ENCODE data around the gene ENO2.
"Not testable (repeated sequence)": the region's sequence is repeated elsewhere in the genome, so short reads cannot be mapped to it uniquely, and the experiment has no call there.

Gene ENO2

DNA sequence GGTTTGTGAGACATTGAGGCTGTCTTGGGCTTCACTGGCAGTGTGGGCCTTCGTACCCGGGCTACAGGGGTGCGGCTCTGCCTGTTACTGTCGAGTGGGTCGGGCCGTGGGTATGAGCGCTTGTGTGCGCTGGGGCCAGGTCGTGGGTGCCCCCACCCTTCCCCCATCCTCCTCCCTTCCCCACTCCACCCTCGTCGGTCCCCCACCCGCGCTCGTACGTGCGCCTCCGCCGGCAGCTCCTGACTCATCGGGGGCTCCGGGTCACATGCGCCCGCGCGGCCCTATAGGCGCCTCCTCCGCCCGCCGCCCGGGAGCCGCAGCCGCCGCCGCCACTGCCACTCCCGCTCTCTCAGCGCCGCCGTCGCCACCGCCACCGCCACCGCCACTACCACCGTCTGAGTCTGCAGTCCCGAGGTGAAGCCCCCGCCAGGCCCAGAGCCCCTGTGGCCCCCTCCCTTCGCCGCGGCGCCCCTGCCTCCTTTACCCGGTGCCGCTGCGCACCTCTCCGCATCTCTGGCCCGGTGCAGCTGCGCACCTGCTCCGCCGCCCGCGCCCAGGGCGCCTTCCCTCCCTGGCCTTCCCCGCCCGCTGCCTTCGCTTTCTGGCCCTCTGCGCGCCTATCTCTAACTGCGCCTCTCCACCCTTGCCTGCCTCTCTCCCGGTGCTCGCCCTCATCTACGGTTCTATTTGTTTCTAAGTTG is at the start of gene ENO2:
ENO2 (plus strand) TSS at position 335 of the 701 bp plus-strand sequence. CDS start 1,253 bp downstream, outside the sequence.
- DNase-seq, result peak; percentile 24 to 31

DNA sequence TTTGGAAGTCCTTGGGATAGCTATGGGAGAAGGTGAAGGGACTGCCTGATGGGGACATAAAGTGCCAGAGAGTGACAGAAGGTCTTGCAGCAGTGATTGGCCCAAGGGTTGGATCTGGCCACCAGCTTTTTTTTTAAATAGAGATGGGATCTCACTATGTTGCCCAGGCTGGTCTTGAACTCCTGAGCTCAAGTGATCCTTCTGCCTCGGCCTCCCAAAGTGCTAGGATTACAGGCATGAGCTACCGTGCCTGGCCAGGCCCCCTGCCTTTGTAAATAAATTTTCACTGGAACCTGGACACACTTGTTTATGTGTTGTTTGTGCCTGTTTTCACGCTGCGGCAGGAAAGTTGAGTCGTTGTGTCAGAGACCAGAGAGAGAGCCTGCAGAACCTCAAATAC is 49.1 kb upstream of the ENO2 start:
- DNase-seq, result not testable (repeated sequence)

DNA sequence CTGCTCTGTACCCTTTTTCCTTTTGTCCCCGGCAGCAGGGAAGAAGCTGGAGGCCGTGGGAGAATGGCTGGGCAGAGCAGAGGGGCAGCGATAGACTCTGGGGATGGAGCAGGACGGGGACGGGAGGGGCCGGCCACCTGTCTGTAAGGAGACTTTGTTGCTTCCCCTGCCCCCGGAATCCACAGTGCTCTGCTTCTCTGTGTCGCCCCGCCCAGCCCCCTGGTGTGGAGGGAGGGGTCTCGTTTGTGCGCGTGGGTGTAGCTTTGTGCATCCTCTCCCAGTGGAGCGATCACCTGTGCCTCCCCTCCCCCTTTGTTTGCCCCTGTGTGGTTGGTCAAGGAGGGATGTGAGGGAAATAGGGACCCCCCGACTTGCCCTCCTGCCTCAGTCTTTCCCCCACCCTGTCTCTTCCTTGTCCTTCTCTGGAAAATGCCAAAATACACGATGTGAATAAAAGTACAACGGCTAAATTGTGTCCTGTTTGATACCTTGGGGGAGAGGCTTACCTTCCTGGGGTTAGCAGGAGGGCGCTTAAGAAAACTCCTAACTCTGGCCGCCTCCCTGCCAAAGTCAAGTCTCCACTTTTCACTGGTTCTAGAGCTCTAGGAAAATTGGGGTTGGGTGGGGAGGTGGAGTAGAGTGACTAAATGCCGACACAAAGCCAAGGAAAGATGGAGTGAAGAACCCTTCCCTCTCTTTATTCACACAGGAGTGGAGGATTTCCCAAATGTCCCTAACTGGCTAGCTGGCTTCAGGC is 48.0 kb upstream of the ENO2 start:
- no peak for DNase-seq

DNA sequence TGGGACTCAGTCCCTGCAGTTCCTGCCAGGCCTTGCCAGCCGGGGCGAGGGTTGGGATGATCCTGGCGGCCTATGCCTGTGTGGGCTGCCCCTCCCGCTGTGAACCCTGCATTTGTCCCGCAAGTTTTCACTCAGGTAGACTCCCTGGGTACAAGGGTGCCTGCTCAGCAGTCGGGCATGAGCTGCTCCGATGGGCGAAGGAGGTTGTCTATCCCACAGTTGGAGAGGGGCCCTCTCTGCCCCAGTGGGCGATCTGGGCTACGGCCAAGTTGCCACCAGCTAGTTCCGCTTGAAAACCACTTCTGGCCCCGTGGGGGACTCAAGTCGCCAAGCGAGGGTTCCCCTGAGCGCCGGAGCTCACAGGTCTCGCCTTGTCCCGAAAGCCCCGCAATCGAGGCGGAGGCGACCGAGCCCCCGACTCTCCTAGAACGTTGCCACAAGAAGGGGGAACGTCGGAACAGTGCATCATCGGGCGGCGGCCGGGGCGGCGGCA is 47.4 kb upstream of the ENO2 start:
- DNase-seq, result no peak

DNA sequence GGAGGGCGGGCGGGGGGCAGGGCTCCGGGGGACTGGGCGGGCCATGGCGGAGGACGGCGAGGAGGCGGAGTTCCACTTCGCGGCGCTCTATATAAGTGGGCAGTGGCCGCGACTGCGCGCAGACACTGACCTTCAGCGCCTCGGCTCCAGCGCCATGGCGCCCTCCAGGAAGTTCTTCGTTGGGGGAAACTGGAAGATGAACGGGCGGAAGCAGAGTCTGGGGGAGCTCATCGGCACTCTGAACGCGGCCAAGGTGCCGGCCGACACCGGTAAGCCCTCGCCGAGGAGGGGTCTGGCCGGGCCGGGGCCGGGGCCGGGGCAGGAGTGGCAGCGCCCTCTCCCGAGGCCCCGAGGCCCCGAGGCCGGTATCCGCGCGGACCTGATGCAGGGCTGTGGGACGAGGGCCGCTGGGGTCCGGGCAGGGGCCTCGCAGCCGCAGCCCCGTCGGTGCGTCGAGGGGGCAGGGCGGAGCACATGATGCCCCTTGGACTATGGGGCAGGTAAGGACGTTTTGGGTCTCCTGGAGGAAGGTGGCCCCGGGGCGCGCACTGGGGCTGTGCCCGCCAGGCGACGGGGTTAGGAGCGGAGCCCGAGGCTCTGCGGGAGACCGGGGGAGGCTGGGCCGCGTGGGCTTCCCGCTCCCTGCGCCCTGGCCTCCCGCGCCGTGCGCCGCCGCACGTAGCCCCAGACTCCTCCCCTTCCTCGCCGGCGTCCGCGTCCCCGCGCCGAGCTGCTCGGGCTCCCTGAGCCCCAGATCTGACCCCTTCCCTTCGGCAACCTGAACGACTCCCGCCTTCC is 46.8 kb upstream of the ENO2 start, which contains the start of gene TPI1:
TPI1 (plus strand) TSS at position 119 of the 798 bp plus-strand sequence; CDS start at position 155, 36 bp downstream.
- DNase-seq, result peak; percentile 41 to 63

DNA sequence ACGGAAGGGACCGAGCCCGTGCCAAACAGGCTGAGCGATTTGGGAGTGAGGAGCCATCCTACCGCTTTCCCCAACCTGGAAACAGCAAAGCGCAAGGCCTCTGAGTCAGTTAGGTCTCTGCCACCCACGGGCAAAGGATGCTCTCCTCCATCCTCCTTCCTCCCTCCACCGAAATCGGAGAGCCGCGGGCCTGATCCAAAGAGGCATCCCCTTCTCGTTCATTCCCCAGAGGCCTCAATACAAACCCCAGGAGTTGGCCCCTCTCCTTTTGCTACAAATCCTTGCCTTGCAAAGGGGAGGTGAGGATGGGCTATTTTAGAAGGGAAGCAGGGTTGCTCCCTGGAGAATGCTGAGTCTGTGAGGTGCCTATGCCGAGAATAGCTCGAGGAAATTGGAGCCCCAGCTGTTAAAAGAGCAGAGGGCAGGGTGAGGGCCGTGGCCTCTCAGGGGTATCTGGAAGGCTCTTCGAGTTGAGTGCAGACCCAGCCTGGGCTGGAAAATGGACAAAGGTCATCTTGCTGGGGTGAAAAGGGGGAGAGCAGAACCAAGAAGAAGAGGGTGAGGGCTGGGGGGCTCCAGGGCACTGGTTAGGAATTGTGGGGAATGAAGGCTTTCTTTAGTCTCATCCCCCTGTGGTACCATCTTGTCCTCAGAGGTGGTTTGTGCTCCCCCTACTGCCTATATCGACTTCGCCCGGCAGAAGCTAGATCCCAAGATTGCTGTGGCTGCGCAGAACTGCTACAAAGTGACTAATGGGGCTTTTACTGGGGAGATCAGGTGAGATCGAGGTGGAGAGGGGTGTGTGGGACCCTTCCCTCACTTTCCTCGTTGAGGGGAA is 46.0 kb upstream of the ENO2 start:
- DNase-seq, result no peak

DNA sequence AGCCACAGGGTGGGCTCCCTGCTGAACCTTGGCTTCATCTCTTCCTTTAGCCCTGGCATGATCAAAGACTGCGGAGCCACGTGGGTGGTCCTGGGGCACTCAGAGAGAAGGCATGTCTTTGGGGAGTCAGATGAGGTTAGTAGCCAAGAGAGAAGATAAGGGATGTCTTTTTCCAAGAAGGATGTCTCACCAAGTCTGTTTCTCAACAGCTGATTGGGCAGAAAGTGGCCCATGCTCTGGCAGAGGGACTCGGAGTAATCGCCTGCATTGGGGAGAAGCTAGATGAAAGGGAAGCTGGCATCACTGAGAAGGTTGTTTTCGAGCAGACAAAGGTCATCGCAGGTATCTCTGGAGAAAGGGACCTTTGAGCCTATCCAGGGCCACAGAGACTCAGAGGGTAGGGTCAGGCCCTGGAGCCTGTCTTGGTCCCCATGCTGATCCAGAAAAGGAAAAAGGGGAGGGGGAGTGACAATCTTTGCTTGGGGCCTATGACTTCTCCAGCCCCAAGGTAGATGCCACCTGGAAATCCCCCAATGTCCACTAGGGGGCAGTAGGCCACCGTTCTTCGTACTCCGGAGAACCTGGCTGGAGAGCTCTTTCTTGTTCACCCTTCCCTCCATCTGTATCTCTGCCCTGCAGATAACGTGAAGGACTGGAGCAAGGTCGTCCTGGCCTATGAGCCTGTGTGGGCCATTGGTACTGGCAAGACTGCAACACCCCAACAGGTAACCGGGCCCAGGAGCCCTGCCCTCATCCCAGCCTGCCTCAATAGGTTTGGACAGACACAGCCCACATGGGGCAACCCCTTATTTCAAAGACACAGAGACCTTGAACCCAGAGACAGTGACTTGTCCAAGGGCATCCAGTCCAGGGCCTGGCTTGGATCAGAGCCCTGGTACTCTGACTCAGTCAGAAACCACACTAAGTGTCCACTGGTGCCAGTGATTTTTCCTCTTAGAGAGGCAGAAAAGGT is 45.0 kb upstream of the ENO2 start:
- peak; percentile 46 to 64 for DNase-seq

DNA sequence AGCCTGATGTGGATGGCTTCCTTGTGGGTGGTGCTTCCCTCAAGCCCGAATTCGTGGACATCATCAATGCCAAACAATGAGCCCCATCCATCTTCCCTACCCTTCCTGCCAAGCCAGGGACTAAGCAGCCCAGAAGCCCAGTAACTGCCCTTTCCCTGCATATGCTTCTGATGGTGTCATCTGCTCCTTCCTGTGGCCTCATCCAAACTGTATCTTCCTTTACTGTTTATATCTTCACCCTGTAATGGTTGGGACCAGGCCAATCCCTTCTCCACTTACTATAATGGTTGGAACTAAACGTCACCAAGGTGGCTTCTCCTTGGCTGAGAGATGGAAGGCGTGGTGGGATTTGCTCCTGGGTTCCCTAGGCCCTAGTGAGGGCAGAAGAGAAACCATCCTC is 44.1 kb upstream of the ENO2 start:
- not testable (repeated sequence) for DNase-seq

DNA sequence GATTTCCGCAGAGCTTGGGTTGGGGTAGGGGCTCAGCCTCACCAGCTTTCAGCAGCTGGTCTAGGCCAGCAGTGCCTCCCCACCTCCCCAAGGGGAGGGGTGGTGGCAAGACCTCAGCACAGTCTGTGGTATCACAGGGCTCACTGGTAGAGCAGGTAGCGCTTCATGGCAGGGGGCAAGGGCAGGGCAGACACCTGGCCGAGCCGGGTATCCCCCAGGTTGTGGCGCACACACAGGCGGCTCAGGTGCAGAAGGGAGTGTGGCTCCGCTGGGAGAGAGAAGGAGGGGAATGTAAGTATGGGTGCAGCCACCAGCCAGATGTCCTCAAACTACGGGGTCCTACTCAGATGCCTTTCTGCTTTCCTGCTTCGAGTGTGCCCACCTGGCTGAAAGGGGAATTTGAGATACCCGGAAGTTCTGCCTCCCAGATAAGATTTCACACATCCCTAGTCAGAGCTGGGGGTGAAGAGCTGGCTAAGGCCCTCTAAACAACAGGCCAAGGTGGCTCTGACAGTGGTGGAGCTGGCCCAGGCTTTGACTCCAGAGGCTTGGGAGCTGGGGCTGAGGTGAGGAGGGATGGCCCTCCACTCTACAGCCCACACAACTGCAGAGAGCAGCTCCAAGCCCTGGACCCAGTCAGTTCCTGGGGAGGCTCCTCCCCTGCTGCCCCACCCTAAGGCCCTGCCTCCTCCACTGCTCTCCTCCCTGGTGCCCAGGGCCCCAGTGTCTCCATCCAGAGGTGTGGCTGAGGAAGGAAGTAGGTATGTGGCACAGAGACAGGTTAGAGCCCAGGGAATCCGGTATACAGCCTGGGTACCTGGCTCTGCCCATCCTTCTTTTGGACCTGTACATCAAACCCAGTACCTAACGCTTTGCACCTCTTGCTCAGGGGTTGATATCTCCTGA is 43.1 kb upstream of the ENO2 start:
- DNase-seq, result no peak

DNA sequence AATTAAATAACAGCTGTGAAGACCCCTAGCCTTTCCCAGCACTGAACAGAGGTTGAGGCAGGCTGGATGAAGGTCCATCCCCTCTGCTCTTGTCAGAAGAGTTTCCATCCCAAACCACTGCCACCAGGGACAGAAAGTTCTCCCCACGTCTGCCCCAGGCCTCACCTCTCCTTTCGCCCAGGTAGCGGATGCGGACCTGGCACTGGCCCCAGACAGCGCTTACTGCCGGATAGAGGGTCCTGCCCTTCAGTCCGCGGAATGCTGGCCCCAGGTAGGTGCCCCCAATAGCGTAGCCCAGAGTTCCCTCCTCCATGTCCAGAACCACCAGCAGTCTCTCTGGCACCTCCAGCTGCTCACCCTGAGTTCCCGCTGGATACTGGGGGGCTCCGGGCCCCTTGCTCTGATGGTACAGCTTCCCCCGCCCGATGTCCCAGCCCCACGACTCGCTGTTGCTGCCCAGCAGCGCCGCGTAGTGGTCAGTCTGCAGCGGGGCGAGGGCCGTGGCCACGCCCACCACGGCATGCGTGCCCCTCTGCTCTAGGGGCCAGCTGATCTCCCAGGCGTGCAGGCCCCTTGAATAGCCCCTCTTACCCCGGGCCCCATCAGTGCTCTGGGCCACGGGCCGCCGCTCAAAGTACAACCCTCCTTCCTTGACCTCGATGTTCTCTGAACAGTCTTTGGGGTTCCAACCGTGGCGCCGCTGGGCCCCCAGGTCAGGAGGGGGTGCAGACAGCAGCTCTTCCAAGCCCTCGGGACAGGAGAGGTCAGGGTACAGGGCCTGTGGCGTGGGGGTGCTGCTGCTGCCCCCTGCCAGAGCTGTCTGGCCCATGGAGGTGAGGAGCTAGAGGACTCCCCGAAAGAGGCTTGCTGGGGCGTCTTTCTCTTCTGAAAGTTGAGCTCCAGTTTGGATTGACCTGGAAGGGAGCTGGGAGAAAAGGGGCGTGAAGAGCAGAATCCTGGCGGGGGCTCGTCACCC is 42.0 kb upstream of the ENO2 start:
- DNase-seq, result peak; percentile 31 to 59

DNA sequence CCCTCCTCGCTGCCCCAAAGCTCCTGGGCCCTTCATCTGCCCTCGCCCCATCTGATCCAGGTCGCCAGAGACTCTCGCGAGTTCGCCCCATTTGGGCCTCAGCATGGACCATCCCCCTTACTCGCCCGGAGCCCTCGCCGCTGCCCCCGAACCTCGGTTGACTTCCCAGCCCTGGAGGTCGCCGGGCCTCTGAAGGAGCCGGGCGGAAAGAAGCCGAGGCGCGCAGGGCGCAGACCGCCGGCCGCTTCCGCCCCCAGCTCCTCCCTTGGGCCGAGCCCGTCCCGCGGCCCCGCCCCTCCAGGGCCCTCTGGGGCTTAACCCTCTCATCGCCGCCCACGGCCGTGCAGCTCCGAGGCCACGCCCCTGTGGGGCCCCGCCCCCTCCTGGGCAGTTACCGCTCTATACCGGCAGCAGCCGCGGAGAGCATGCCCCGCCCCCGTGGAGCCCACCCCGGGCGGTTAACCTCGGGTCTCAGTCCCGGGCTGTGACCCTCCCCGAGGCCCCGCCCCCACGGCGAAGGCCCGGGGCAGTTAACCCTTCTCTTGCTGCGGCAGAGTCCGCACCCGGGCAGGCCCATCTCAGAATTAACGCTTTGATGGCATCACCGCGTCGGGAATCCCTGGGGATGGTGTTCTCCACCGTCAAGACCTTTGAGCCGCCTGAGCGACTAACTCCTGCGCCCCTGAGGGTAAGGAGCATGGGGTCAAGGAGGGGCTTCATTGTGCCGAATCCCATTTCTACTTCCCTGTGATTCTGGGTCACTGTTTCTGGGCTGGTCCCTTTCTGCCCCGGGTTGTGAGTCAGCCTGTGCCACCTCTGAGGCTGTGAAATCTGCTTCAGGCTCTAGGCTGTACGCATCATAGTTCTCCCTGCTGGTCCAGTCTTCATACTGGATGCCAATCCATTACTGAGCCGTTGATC is 41.0 kb upstream of the ENO2 start, which contains the start of gene SPSB2:
SPSB2 (minus strand) TSS at position 210 of the 921 bp plus-strand sequence. CDS start 402 bp downstream, outside the sequence.
- peak; percentile 94 to 96 for DNase-seq

DNA sequence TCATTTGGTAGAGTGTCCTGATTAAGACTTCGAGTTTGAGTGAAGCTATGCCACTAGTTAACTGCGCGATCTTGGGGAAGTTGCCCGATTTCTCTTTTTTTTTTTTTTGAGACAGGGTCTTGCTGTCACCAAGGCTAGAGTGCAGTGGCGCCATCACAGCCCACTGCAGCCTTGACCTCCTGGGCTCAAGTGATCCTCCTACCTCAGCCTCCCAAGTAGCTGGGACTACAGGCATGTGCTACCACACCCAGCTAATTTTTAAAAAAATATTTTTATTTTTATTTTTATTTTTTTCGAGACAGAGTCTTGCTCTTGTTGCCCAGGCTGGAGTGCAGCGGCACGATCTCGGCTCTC is 40.4 kb upstream of the ENO2 start:
- DNase-seq, result not testable (repeated sequence)

DNA sequence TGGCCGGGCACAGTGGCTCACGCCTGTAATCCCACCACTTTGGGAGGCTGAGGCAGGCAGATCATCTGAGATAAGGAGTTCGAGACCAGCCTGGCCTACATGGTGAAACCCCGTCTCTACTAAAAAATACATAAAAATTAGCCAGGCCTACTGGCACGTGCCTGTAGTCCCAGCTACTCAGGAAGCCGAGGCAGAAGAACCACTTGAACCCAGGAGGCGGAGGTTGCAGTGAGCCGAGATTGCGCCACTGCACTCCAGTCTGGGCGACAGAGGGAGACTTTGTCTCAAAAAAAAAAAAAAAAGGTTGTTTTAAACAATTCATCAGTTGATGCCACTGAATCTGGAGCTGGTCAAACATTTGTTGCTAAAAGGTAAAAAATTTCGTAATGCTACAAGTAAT is 34.6 kb upstream of the ENO2 start:
- DNase-seq, result not testable (repeated sequence)

DNA sequence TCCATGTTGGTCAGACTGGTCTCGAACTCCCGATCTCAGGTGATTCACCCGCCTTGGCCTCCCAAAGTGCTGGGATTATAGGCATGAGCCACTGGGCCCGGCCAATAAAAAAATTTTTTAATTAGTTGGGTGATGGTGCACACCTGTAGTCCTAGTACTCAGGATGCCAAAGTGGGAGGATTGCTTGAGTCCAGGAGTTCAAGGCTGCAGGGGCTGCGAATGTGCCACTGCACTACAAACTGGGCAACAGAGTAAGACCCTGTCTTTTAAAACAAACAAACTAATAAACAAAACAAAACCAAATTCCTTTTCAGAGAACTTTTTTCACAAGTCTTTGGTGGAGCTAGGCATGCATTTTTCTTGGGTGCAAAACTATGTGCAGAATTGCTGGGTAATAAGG is 31.1 kb upstream of the ENO2 start:
- no peak for DNase-seq

DNA sequence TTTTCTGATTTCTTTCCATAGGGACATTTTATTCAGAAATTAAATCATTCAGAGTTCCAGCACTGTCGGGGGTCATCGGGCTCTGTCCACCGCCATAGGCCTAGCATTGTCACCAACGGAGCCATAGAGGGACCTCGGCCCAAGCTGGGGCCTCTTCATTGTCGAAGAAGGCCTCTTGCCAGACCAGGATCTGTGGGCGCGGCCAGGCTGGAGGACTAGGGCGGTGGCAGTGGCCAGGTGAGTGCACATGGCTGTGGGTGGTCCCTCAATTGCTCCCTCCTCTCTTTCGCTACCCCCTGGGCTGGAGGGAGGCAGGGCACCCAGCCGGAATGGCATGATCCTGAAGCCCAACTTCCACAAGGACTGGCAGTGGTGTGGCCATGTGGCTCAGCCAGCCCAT is 30.7 kb upstream of the ENO2 start:
- no peak for DNase-seq

DNA sequence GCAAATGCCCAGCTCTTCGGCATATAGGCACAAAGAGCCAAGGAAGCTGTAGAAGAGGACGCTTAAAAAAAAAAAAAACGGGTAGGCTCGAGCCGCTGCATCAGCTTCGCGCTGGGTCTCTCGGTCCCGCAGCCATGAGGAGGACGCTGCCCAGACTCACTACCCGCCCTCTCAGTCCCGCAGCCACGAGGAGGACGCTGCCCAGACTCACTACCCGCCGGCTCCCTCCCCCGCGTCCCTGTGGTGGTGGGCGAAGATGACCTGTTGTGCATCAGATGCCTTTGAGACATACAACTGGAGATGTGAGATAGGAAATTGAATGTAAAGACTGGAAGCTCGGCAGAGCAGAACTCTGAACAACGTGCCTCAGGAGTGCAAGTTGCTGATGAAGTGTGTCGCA is 29.8 kb upstream of the ENO2 start:
- no peak for DNase-seq
